Activated naive CD8-positive, alpha-beta T cell treated with anti-CD3 and anti-CD28 coated beads for 36 hours (primary cell): ENCODE data around the gene SACM1L. TPM values are rescaled to one million over a fixed set of nuclear protein-coding genes. Genes with fewer than 3 reads are reported as not detected.

Source experiments
- DNase-seq: peaks from one replicate; pipeline ENCODE4 v3.0.0; 2021
- H3K27ac Mint-ChIP-seq: one replicate; pipeline ENCODE4 v1.8.0; 2022; ENCODE audit warnings: mild to moderate bottlenecking, moderate library complexity, mixed read lengths
- H3K27me3 Mint-ChIP-seq: one replicate; pipeline ENCODE4 v1.8.0; 2022; ENCODE audit warnings: mild to moderate bottlenecking, mixed read lengths
- H3K36me3 Mint-ChIP-seq: one replicate; pipeline ENCODE4 v1.8.0; 2021; ENCODE audit warnings: mild to moderate bottlenecking, mixed read lengths
- H3K4me1 Mint-ChIP-seq: one replicate; pipeline ENCODE4 v1.8.0; 2021; ENCODE audit warnings: mixed read lengths
- H3K4me3 Mint-ChIP-seq: one replicate; pipeline ENCODE4 v1.8.0; 2022; ENCODE audit warnings: mild to moderate bottlenecking, moderate library complexity, mixed read lengths
- H3K9me3 Mint-ChIP-seq: one replicate; pipeline ENCODE4 v1.8.0; 2022; ENCODE audit warnings: mixed read lengths
- total RNA-seq, 2 experiments: library from RNA; stranded (reverse); gene quantifications; one replicate each; pipeline ENCODE4 v1.2.3, GENCODE V29; 2021

Gene SACM1L
- total RNA-seq, 2 experiments from 2014 or later = 99.3 to 101 TPM

- Mint-ChIP-seq H3K9me3 (no peaks in the 10 kb centered on the region), H3K36me3 (no peaks in the 10 kb centered on the region), H3K4me1 (peaks cover 9% of the 10 kb centered on the region), H3K4me3 (no peak overlapping the region), H3K27me3 (peaks cover 10% of the 10 kb centered on the region), H3K27ac (no peak overlapping the region)
- DNase-seq = no peak
Observed at GRCh38 chr3:45774581-45775521, 85.7 kb downstream of the SACM1L start.

- no peak overlapping the region for H3K4me3 Mint-ChIP-seq
- H3K9me3 Mint-ChIP-seq = no peaks in the 10 kb centered on the region
- no peaks in the 10 kb centered on the region for H3K36me3 Mint-ChIP-seq
- peaks cover 6% of the 10 kb centered on the region for H3K27me3 Mint-ChIP-seq
- H3K4me1 Mint-ChIP-seq = peaks cover 9% of the 10 kb centered on the region
- no peak for DNase-seq
- no peak overlapping the region for H3K27ac Mint-ChIP-seq
Observed at GRCh38 chr3:45775571-45776300, 86.5 kb downstream of the SACM1L start.

- Mint-ChIP-seq H3K4me1 (peaks cover 9% of the 10 kb centered on the region), H3K9me3 (no peaks in the 10 kb centered on the region), H3K27ac (no peak overlapping the region), H3K36me3 (no peaks in the 10 kb centered on the region), H3K27me3 (peaks cover 6% of the 10 kb centered on the region), H3K4me3 (no peak overlapping the region)
- DNase-seq = no peak
Observed at GRCh38 chr3:45776301-45776595, 87.1 kb downstream of the SACM1L start.

GRCh38 chr3:45776611-45777010, 87.4 kb downstream of the SACM1L start:
- peaks cover 5% of the 10 kb centered on the region for H3K27me3 Mint-ChIP-seq
- peaks cover 9% of the 10 kb centered on the region for H3K4me1 Mint-ChIP-seq
- H3K36me3 Mint-ChIP-seq = no peaks in the 10 kb centered on the region
- H3K27ac Mint-ChIP-seq = no peak overlapping the region
- DNase-seq = no peak
- no peaks in the 10 kb centered on the region for H3K9me3 Mint-ChIP-seq
- no peak overlapping the region for H3K4me3 Mint-ChIP-seq

- no peaks in the 10 kb centered on the region for H3K36me3 Mint-ChIP-seq
- H3K27me3 Mint-ChIP-seq = no peaks in the 10 kb centered on the region
- peaks cover 9% of the 10 kb centered on the region for H3K4me1 Mint-ChIP-seq
- no peaks in the 10 kb centered on the region for H3K9me3 Mint-ChIP-seq
- no peak overlapping the region for H3K27ac Mint-ChIP-seq
- H3K4me3 Mint-ChIP-seq = no peak overlapping the region
- DNase-seq = no peak
Observed at GRCh38 chr3:45777111-45777745, 88.0 kb downstream of the SACM1L start.

GRCh38 chr3:45777746-45778386, 88.7 kb downstream of the SACM1L start:
- Mint-ChIP-seq H3K4me1 (peaks cover 3% of the 10 kb centered on the region), H3K4me3 (no peak overlapping the region), H3K27ac (no peak overlapping the region), H3K9me3 (no peaks in the 10 kb centered on the region), H3K27me3 (no peaks in the 10 kb centered on the region), H3K36me3 (no peaks in the 10 kb centered on the region)
- DNase-seq = no peak

- no peaks in the 10 kb centered on the region for H3K9me3 Mint-ChIP-seq
- no peak overlapping the region for H3K27ac Mint-ChIP-seq
- H3K4me3 Mint-ChIP-seq = no peak overlapping the region
- no peak for DNase-seq
- no peaks in the 10 kb centered on the region for H3K27me3 Mint-ChIP-seq
- no peaks in the 10 kb centered on the region for H3K4me1 Mint-ChIP-seq
- H3K36me3 Mint-ChIP-seq = no peaks in the 10 kb centered on the region
Observed at GRCh38 chr3:45778761-45779201, 89.6 kb downstream of the SACM1L start.

- Mint-ChIP-seq H3K4me3 (no peak overlapping the region), H3K27ac (no peak overlapping the region), H3K4me1 (no peaks in the 10 kb centered on the region), H3K27me3 (no peaks in the 10 kb centered on the region), H3K9me3 (peaks cover 1% of the 10 kb centered on the region), H3K36me3 (no peaks in the 10 kb centered on the region)
- no peak for DNase-seq
Observed at GRCh38 chr3:45779746-45780735, 90.8 kb downstream of the SACM1L start.

- no peak overlapping the region for H3K27ac Mint-ChIP-seq
- H3K4me1 Mint-ChIP-seq = no peaks in the 10 kb centered on the region
- H3K4me3 Mint-ChIP-seq = no peak overlapping the region
- no peak for DNase-seq
- H3K36me3 Mint-ChIP-seq = no peaks in the 10 kb centered on the region
- H3K27me3 Mint-ChIP-seq = no peaks in the 10 kb centered on the region
- peaks cover 1% of the 10 kb centered on the region for H3K9me3 Mint-ChIP-seq
Observed at GRCh38 chr3:45781271-45781670, 92.1 kb downstream of the SACM1L start.

- H3K27ac Mint-ChIP-seq = no peak overlapping the region
- peaks cover 1% of the 10 kb centered on the region for H3K9me3 Mint-ChIP-seq
- no peaks in the 10 kb centered on the region for H3K36me3 Mint-ChIP-seq
- H3K27me3 Mint-ChIP-seq = no peaks in the 10 kb centered on the region
- H3K4me1 Mint-ChIP-seq = no peaks in the 10 kb centered on the region
- H3K4me3 Mint-ChIP-seq = no peak overlapping the region
- no peak for DNase-seq
Observed at GRCh38 chr3:45781841-45782240, 92.6 kb downstream of the SACM1L start.

GRCh38 chr3:45782381-45782780, 93.2 kb downstream of the SACM1L start:
- peaks cover 1% of the 10 kb centered on the region for H3K9me3 Mint-ChIP-seq
- H3K27ac Mint-ChIP-seq = no peak overlapping the region
- H3K36me3 Mint-ChIP-seq = no peaks in the 10 kb centered on the region
- no peak overlapping the region for H3K4me3 Mint-ChIP-seq
- no peak for DNase-seq
- H3K27me3 Mint-ChIP-seq = no peaks in the 10 kb centered on the region
- H3K4me1 Mint-ChIP-seq = no peaks in the 10 kb centered on the region

- Mint-ChIP-seq H3K36me3 (no peaks in the 10 kb centered on the region), H3K27ac (no peak overlapping the region), H3K4me3 (no peak overlapping the region), H3K4me1 (no peaks in the 10 kb centered on the region), H3K27me3 (no peaks in the 10 kb centered on the region), H3K9me3 (peaks cover 1% of the 10 kb centered on the region)
- no peak for DNase-seq
Observed at GRCh38 chr3:45783667-45784066, 94.5 kb downstream of the SACM1L start.

- Mint-ChIP-seq H3K27ac (no peak overlapping the region), H3K36me3 (peaks cover 2% of the 10 kb centered on the region), H3K4me1 (no peaks in the 10 kb centered on the region), H3K4me3 (no peak overlapping the region), H3K9me3 (peaks cover 6% of the 10 kb centered on the region), H3K27me3 (no peaks in the 10 kb centered on the region)
- no peak for DNase-seq
Observed at GRCh38 chr3:45785605-45786150, 96.5 kb downstream of the SACM1L start.
